ENCODE measurements around the gene SUMO1.
"Not testable (repeated sequence)": the region's sequence is repeated elsewhere in the genome, so short reads cannot be mapped to it uniquely, and the experiment has no call there.

Gene SUMO1

GRCh38 chr2:202238234-202239197, at the start of gene SUMO1:
Gene SUMO1 (minus strand): TSS chr2:202238597. CDS start chr2:202238451, 146 bp downstream.
- peak; percentile 70 to 84 for DNase-seq (ENCODE audit: extremely low read depth in 1 of 2, low read depth in 1 of 2)

GRCh38 chr2:202286595-202286994, 48.2 kb upstream of the SUMO1 start:
- no peak for DNase-seq (ENCODE audit: extremely low read depth in 1 of 2, low read depth in 1 of 2)

- no peak for DNase-seq (ENCODE audit: extremely low read depth in 1 of 2, low read depth in 1 of 2)
Observed at GRCh38 chr2:202278944-202279343, 40.5 kb upstream of the SUMO1 start.

- DNase-seq (ENCODE audit: extremely low read depth in 1 of 2, low read depth in 1 of 2), result no peak
Observed at GRCh38 chr2:202278036-202278760, 39.8 kb upstream of the SUMO1 start.

- not testable (repeated sequence) for DNase-seq (ENCODE audit: extremely low read depth in 1 of 2, low read depth in 1 of 2)
Observed at GRCh38 chr2:202276078-202276720, 37.8 kb upstream of the SUMO1 start.

GRCh38 chr2:202270487-202270886, 32.1 kb upstream of the SUMO1 start:
- no peak for DNase-seq (ENCODE audit: extremely low read depth in 1 of 2, low read depth in 1 of 2)

GRCh38 chr2:202269585-202269984, 31.2 kb upstream of the SUMO1 start:
- no peak for DNase-seq (ENCODE audit: extremely low read depth in 1 of 2, low read depth in 1 of 2)

GRCh38 chr2:202267495-202267894, 29.1 kb upstream of the SUMO1 start:
- DNase-seq (ENCODE audit: extremely low read depth in 1 of 2, low read depth in 1 of 2), result no peak

GRCh38 chr2:202265467-202266277, 27.3 kb upstream of the SUMO1 start, which contains the start of gene NOP58:
Gene NOP58 (plus strand): TSS chr2:202265763. CDS start chr2:202265942, 179 bp downstream.
- DNase-seq (ENCODE audit: extremely low read depth in 1 of 2, low read depth in 1 of 2), result peak; percentile 67 to 75

GRCh38 chr2:202261531-202261930, 23.1 kb upstream of the SUMO1 start:
- no peak for DNase-seq (ENCODE audit: extremely low read depth in 1 of 2, low read depth in 1 of 2)

GRCh38 chr2:202251494-202251893, 13.1 kb upstream of the SUMO1 start:
- DNase-seq (ENCODE audit: extremely low read depth in 1 of 2, low read depth in 1 of 2), result no peak

- DNase-seq (ENCODE audit: extremely low read depth in 1 of 2, low read depth in 1 of 2), result no peak
Observed at GRCh38 chr2:202249521-202250253, 11.3 kb upstream of the SUMO1 start.

GRCh38 chr2:202247710-202248109, 9.3 kb upstream of the SUMO1 start:
- DNase-seq (ENCODE audit: extremely low read depth in 1 of 2, low read depth in 1 of 2), result not testable (repeated sequence)

GRCh38 chr2:202237787-202238233, 587 bp downstream of the SUMO1 start:
- no peak for DNase-seq (ENCODE audit: extremely low read depth in 1 of 2, low read depth in 1 of 2)

GRCh38 chr2:202221873-202222272, 16.5 kb downstream of the SUMO1 start:
- no peak for DNase-seq (ENCODE audit: extremely low read depth in 1 of 2, low read depth in 1 of 2)

GRCh38 chr2:202215179-202215578, 23.2 kb downstream of the SUMO1 start:
- DNase-seq (ENCODE audit: extremely low read depth in 1 of 2, low read depth in 1 of 2), result no peak

- no peak for DNase-seq (ENCODE audit: extremely low read depth in 1 of 2, low read depth in 1 of 2)
Observed at GRCh38 chr2:202208526-202208925, 29.9 kb downstream of the SUMO1 start.

- DNase-seq (ENCODE audit: extremely low read depth in 1 of 2, low read depth in 1 of 2), result no peak
Observed at GRCh38 chr2:202204855-202205254, 33.5 kb downstream of the SUMO1 start.

- no peak for DNase-seq (ENCODE audit: extremely low read depth in 1 of 2, low read depth in 1 of 2)
Observed at GRCh38 chr2:202203348-202203747, 35.0 kb downstream of the SUMO1 start.
